Measurements from ENCODE around the gene PSAPL1.

Gene PSAPL1

DNA sequence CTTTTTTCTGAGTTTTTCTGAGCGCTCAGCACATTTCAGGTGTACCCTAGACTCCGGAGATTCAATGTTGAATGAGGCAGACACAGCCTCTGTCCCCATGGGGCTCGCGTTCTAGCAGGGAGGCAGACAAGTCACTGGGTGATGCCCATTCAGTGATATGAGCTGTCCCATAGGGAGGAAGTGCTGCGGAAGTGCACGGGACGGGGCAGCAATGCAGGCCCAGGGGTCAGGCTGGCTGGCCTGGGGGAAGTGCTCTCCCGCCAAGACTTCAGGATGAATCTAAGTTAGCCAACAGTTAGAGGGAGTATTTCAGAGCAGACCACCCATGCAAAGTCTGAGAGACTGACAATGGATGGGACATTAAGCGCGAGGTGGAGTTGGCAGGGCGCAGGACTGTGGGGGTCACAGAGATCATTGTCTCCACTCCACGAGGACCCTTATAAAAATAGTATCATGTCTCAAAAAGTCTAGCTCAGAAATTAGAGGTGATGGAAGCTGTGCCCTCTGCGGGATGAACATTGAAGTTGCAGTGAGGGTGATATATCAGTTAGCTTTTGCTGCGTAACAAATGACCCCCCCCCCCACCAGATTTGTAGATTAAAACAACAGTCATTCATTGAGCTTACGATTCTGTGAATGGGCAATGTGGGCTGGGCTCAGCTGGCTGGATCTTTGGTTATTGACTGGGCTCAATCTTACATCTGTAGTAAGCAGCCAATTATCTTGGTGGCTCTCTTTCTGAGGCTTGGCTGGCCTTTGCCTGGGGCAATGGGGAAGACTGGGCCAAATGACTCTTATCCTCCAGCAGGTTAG is 16.4 kb downstream of the PSAPL1 start:
- DNase-seq (ENCODE audit: low read depth) = no peak

DNA sequence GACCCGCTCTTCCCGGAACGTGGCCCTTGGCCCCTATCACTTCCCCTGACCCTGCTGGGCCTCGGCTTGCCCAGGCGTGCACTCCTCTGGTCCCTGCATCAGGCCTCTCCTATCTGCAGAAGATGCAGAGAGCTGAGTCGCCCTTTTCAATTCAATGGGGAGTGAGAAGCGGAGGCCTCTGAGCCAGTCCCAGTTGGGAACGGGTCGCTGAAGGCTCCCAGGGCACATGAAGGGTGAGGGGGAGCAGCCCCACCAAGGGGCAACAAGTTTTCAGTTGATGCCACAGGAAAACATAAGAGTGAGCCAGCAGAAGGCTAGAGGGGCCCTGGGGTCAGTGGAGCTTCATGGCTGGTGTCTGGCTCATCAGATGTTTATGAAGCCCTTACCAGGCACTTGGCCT is 17.1 kb downstream of the PSAPL1 start:
- DNase-seq (ENCODE audit: low read depth) = no peak

GRCh38 chr4:7416745-7417432 is 17.8 kb downstream of the PSAPL1 start:
- no peak for DNase-seq (ENCODE audit: low read depth)

- no peak for DNase-seq (ENCODE audit: low read depth)
Observed at GRCh38 chr4:7415927-7416686, 18.6 kb downstream of the PSAPL1 start.

DNA sequence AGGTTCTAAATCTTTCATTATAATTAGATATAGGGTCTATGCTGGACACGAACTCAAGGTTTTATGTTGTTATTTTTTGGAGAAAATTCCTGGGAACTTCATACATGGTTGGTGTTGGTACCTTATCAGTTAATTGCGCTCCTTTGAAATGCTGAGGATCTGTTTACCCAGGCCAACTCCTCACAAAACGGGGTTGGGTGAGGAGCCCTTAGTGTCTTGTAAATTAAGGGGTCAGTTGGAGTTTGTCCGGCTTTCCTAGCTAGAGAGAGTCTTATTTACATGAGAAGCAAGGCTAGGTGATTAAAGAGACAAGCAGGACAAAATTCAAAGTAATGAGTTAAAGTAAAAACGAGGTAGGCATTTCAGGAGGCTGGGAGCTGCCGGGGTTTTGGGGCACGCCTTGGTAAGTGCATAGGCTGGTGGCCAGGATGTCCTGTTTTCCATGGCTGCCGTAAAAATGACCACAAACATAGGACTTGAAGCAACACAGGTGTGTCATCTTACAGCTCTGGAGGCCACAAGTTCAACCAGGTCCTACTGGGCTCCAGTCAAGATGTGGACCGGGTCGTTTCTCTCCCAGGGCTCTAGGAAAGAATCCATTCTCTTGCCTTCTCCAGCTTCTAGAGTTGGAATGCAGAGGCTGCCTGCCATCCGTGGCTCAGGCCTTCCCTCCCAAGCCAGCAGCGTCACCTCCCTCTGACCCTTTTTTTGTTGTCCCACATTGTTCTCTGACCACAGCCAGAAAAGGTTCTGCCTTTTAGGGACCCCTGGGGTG is 19.8 kb downstream of the PSAPL1 start:
- DNase-seq (ENCODE audit: low read depth) = no peak

- DNase-seq (ENCODE audit: low read depth) = no peak
Observed at GRCh38 chr4:7414046-7414445, 20.7 kb downstream of the PSAPL1 start.

GRCh38 chr4:7412554-7412912 is 22.2 kb downstream of the PSAPL1 start:
- no peak for DNase-seq (ENCODE audit: low read depth)

- DNase-seq (ENCODE audit: low read depth) = no peak
Observed at GRCh38 chr4:7411896-7412553, 22.7 kb downstream of the PSAPL1 start.

GRCh38 chr4:7411491-7411890 is 23.2 kb downstream of the PSAPL1 start:
- no peak for DNase-seq (ENCODE audit: low read depth)

DNA sequence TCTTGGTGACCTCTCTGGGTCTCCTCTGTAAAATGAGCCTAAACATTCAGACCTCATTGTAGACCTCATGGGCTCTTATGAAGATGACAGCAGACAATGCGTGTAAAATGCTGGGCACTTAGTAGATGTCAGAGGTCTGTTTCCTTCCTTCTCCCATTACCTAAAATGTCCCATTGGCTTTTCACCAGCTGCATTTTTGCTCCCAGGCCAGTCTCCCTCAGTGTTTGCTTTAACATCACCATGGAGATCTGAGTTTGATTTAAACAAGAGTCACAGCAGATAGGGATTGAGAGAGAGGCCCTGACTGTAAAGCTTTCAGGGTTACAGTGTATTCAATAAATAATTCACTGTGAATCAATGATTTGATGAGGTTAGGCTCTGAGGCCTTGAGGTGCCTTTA is 24.3 kb downstream of the PSAPL1 start:
- no peak for DNase-seq (ENCODE audit: low read depth)

DNA sequence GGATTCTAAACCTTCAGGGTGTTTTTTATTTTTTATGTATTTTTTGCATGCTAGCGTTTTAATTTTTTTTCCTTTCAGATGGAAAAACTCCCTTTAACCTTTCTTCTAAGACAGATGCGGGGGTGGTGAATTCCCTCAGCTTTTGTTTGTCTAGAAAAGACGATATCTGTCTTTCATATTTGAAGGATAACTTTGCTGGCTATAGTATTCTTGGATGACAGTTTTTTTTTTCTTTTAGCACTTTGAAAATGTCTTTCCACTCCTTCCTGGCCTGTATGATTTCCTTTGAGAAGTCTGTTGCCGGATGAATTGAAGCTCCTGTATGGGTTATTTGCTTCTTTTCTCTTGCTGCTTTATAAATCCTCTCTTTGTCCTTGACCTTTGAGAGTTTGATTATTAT is 26.6 kb downstream of the PSAPL1 start:
- no peak for DNase-seq (ENCODE audit: low read depth)

GRCh38 chr4:7403001-7403400 is 31.7 kb downstream of the PSAPL1 start:
- DNase-seq (ENCODE audit: low read depth) = no peak

DNA sequence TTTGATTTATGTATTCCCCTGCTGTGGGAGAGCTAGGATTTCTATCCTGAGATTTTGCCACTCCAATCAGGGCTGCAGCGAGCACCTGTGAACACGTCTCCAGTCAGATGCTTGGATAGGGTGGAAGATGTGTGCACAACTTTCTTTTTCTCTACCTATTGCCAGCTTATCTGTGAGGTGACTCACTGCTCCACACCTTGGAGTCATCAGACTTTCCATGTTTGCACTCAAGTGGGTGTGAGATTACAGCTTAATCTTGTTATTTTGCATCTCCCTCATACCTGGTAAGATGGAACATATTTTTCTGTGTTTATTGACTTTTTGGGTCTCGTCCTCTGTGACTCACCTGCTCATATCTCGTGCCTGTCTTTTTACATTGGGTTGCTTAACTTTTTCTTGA is 32.2 kb downstream of the PSAPL1 start:
- DNase-seq (ENCODE audit: low read depth) = no peak

- DNase-seq (ENCODE audit: low read depth) = no peak
Observed at GRCh38 chr4:7400671-7401298, 33.9 kb downstream of the PSAPL1 start.

DNA sequence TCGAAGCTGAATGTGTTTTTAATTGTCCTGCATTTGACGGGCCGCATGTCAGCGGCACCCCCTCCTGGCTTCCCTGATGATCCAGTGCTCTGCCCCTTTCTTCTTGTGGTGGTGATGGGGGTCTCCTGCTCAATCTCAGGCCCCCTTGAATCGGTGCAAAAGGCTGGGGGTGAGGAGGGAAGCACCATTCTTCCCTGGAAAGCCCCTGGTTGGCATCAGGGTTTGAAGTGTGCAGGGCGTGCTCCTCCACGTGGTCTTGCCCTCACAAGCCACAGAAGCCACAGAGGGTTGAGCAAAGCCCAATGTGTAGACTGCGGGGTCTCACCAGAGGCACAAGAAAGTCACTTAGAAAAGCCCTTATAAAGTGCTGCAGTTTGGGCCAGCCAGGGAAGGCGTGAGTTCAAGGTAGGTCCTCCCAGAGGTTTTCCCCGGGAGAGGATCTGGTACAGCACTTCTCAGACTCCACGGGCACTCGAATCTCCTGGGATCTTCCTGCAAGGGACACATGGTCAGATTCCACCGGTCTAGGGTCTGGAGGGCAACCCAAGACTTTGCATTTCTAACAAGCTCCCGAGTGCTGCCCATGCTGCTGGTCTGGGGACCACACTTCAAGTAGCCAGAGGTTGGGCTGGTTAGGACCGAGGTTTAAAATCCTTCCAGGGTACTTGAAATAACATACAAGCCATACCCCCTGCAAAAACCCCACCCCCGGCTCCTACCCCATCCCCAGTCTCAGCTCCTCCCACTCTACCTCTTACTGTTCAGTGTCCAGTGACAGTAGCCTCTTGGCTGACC is 35.1 kb downstream of the PSAPL1 start:
- no peak for DNase-seq (ENCODE audit: low read depth)

DNA sequence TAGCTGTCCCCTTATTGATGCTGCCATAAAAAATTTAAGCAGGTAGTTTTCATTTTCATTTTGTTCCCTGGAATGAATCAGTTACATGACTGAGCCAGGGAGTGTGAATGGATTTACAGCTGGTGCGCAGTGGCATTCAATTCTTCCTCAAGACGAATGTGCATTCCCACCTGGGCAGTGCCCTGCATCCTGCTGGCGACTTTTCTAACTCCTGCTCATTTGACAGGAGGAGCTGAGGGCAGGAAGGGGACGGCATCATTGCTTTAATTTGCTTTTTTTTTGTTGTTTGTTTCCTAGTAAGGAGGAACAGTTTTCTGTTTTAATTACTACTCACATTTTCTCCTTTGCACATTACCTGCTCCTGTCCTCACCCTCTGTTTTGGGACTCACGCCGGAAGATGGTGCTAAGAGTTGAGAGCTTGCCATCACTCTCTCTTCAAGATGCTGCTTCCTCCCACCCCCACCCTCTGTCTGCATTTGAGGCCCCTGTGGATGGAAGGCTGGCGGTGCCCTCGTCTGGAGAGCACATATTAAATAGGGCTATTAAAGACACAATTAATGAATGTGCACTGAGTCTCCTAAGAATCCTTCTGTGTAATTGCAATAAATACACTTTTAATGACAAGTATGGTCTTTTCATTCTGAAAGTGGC is 35.8 kb downstream of the PSAPL1 start:
- no peak for DNase-seq (ENCODE audit: low read depth)

- DNase-seq (ENCODE audit: low read depth) = peak; percentile 45
Observed at GRCh38 chr4:7398104-7398423, 36.7 kb downstream of the PSAPL1 start.

GRCh38 chr4:7397206-7398103 is 37.3 kb downstream of the PSAPL1 start:
- peak; percentile 6 for DNase-seq (ENCODE audit: low read depth)
